Activated CD4-positive, alpha-beta T cell treated with anti-CD3 and anti-CD28 coated beads, Interleukin-2, amount 10 ng/mL, durations not matched to agents 7 days and 5 days (primary cell): ENCODE results near the gene ZNF358. TPM values are rescaled to one million over a fixed set of nuclear protein-coding genes. Genes with fewer than 3 reads are reported as not detected.

Experiments used
- CTCF ChIA-PET: fragments of 350-600 bp; sonication (Branson Sonifier 250); formaldehyde crosslinking; loops from one replicate; lab custom pipeline; 2021; ENCODE audit warnings: antibody characterized with exemption; lab: Charles Lee
- POLR2A ChIA-PET: fragments of 350-600 bp; sonication (Branson Sonifier 250); formaldehyde crosslinking; loops from one replicate; lab custom pipeline; 2021; ENCODE audit warnings: antibody characterized with exemption; lab: Charles Lee
- DNase-seq: peaks from one replicate; pipeline ENCODE4 v3.0.0-alpha.2; 2020
- H3K27ac Mint-ChIP-seq: one replicate; pipeline ENCODE4 v1.8.0; 2021; ENCODE audit warnings: mild to moderate bottlenecking, moderate library complexity, mixed read lengths
- H3K27me3 Mint-ChIP-seq: one replicate; pipeline ENCODE4 v1.8.0; 2021; ENCODE audit warnings: mixed read lengths
- H3K36me3 Mint-ChIP-seq: one replicate; pipeline ENCODE4 v1.8.0; 2021; ENCODE audit warnings: low read depth, mixed read lengths
- H3K4me1 Mint-ChIP-seq: one replicate; pipeline ENCODE4 v1.8.0; 2021; ENCODE audit warnings: mixed read lengths
- H3K4me3 Mint-ChIP-seq: one replicate; pipeline ENCODE4 v1.8.0; 2021; ENCODE audit warnings: mild to moderate bottlenecking, moderate library complexity, mixed read lengths
- H3K9me3 Mint-ChIP-seq: one replicate; pipeline ENCODE4 v1.8.0; 2021; ENCODE audit warnings: mixed read lengths
- total RNA-seq, 2 experiments: library from RNA; stranded (reverse); gene quantifications; one replicate each; pipeline ENCODE4 v1.2.3, GENCODE V29; 2021

ZNF358 gene
- total RNA-seq, 2 experiments from 2014 or later, result 6.5 to 6.7 TPM

- H3K27ac Mint-ChIP-seq, result no peak overlapping the region
- peaks cover 29% of the 10 kb centered on the region for H3K36me3 Mint-ChIP-seq
- H3K4me1 Mint-ChIP-seq, result peaks cover 4% of the 10 kb centered on the region
- POLR2A ChIA-PET, result no interaction called here
- CTCF ChIA-PET, result no interaction called here
- H3K9me3 Mint-ChIP-seq, result peaks cover 3% of the 10 kb centered on the region
- no peaks in the 10 kb centered on the region for H3K27me3 Mint-ChIP-seq
- H3K4me3 Mint-ChIP-seq, result no peak overlapping the region
- DNase-seq, result no peak
These were observed 45.4 kb downstream of the ZNF358 start for GRCh38 chr19:7561325-7561724.

- Mint-ChIP-seq H3K36me3 (peaks cover 19% of the 10 kb centered on the region), H3K9me3 (peaks cover 3% of the 10 kb centered on the region), H3K4me3 (no peak overlapping the region), H3K4me1 (peaks cover 4% of the 10 kb centered on the region), H3K27me3 (no peaks in the 10 kb centered on the region), H3K27ac (no peak overlapping the region)
- no peak for DNase-seq
- ChIA-PET POLR2A (no interaction called here), CTCF (no interaction called here)
These were observed 46.9 kb downstream of the ZNF358 start for GRCh38 chr19:7562646-7563393.

DNA sequence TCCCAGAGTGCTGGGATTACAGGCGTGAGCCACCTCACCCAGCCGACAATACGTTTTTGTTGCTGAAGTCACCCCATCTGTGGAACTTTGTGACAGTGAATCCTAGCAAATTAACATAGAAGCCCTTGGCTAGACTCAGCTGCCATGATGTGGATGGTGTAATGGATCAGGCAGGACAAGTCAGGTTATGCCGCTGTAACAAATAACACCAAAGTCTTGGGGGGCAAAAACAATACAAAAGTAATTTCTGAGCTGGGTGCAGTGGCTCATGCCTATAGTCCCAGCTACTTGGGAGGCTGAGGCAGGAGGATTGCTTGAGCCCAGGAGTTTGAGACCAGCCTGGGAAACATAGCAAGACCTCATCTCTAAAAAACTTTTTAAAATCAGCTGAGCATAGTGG is 49.0 kb downstream of the ZNF358 start:
- peaks cover 7% of the 10 kb centered on the region for H3K4me1 Mint-ChIP-seq
- no peak overlapping the region for H3K4me3 Mint-ChIP-seq
- DNase-seq, result no peak
- H3K27ac Mint-ChIP-seq, result no peak overlapping the region
- POLR2A ChIA-PET, result no interaction called here
- peaks cover 3% of the 10 kb centered on the region for H3K9me3 Mint-ChIP-seq
- peaks cover 9% of the 10 kb centered on the region for H3K36me3 Mint-ChIP-seq
- H3K27me3 Mint-ChIP-seq, result no peaks in the 10 kb centered on the region
- CTCF ChIA-PET, result no interaction called here

- Mint-ChIP-seq H3K4me3 (no peak overlapping the region), H3K27ac (no peak overlapping the region), H3K36me3 (peaks cover 7% of the 10 kb centered on the region), H3K4me1 (peaks cover 4% of the 10 kb centered on the region), H3K27me3 (no peaks in the 10 kb centered on the region), H3K9me3 (peaks cover under 1% of the 10 kb centered on the region)
- ChIA-PET CTCF (interaction anchor here (1.3 kb wide), 1 partner anchor 235 kb away, joined by 3 read pairs; no protein-coding TSS in a partner anchor), POLR2A (no interaction called here)
- no peak for DNase-seq
These were observed 49.4 kb downstream of the ZNF358 start for GRCh38 chr19:7565332-7565731.

Other genes starting within 250 kb of the ZNF358 start
- 1 to 10 TPM; 2.0 to 2.5 TPM for gene INSR, start 221.7 kb upstream of the ZNF358 start, total RNA-seq
- 10 to 100 TPM; 78.3 to 88.2 TPM for gene ARHGEF18, start 167.2 kb upstream of the ZNF358 start, total RNA-seq
- under 1 TPM; 0.46 to 0.67 TPM for gene PEX11G, start 27.1 kb upstream of the ZNF358 start, total RNA-seq
- 10 to 100 TPM; 13.2 to 14.8 TPM for gene MCOLN1, start 6.5 kb downstream of the ZNF358 start, total RNA-seq
- 100 to 1,000 TPM; 117 to 126 TPM for gene PNPLA6, start 19.6 kb downstream of the ZNF358 start, total RNA-seq
- under 1 TPM; 0.21 to 0.57 TPM for gene CAMSAP3, start 79.8 kb downstream of the ZNF358 start, total RNA-seq
- 10 to 100 TPM; 46.0 to 50.0 TPM for gene XAB2, start 113.4 kb downstream of the ZNF358 start, total RNA-seq
- gene PET100, start 113.7 kb downstream of the ZNF358 start, total RNA-seq, result 100 to 1,000 TPM; 108 to 169 TPM
- 1 to 10 TPM in 1 of 2 experiments, under 1 TPM in 1; 0.82 to 1.2 TPM for gene PCP2, start 117.6 kb downstream of the ZNF358 start, total RNA-seq
- gene STXBP2, start 121.0 kb downstream of the ZNF358 start, total RNA-seq, result 100 to 1,000 TPM; 131 to 158 TPM
- gene RETN, start 152.9 kb downstream of the ZNF358 start, total RNA-seq, result not detected
- gene MCEMP1, start 161.0 kb downstream of the ZNF358 start, total RNA-seq, result not detected
- 100 to 1,000 TPM; 105 to 106 TPM for gene TRAPPC5, start 164.7 kb downstream of the ZNF358 start, total RNA-seq
- gene FCER2, start 186.0 kb downstream of the ZNF358 start, total RNA-seq, result under 1 TPM; 0.23 to 0.30 TPM
- gene CLEC4G, start 216.0 kb downstream of the ZNF358 start, total RNA-seq, result not detected
- gene CD209, start 231.4 kb downstream of the ZNF358 start, total RNA-seq, result not detected
- gene CLEC4M, start 247.1 kb downstream of the ZNF358 start, total RNA-seq, result not detected